Naive thymus-derived CD4-positive, alpha-beta T cell (primary cell): ENCODE results near the gene CA5A. TPM values are rescaled to one million over a fixed set of nuclear protein-coding genes. Genes with fewer than 3 reads are reported as not detected.
"Not testable (repeated sequence)": the region's sequence is repeated elsewhere in the genome, so short reads cannot be mapped to it uniquely, and the experiment has no call there.

Source experiments
- ATAC-seq: fragments of 150-1000 bp; cut with Tn5 transposase; 2 replicates; pipeline ENCODE4 v1.10.0; 2021; ENCODE audit warnings: mild to moderate bottlenecking, moderate library complexity
- CTCF ChIA-PET: fragments of 350-600 bp; sonication (Branson Sonifier 250); formaldehyde crosslinking; loops from one replicate; lab custom pipeline; 2021; ENCODE audit warnings: antibody characterized with exemption; lab: Charles Lee
- POLR2A ChIA-PET: fragments of 350-600 bp; sonication (Branson Sonifier 250); formaldehyde crosslinking; loops from one replicate; lab custom pipeline; 2021; ENCODE audit warnings: antibody characterized with exemption, inconsistent platforms; lab: Charles Lee
- DNase-seq, 9 donors: peaks; one replicate each; pipeline versions ENCODE4 v3.0.0 to v3.0.0-alpha.2; 2020 to 2022; ENCODE audit warnings: mixed read lengths in 1 of 9
- H3K27ac ChIP-seq: one replicate; pipeline ENCODE4 v1.7.0; 2013; ENCODE audit warnings: mild to moderate bottlenecking, low read depth, low read length, moderate library complexity
- H3K27me3 ChIP-seq, 2 donors: one replicate each; pipeline ENCODE4 v1.7.0; 2013; ENCODE audit warnings: low read length in 2 of 2, mild to moderate bottlenecking in 2 of 2, moderate library complexity in 2 of 2; ENCODE audit not compliant: control insufficient read depth in 2 of 2, insufficient read depth in 2 of 2
- H3K36me3 ChIP-seq, 3 experiments: 1 replicate in 2 of 3; 2 replicates in 1 of 3; pipeline ENCODE4 v1.7.0; 2013; ENCODE audit warnings: low read length in 3 of 3, mild to moderate bottlenecking in 3 of 3, moderate library complexity in 1 of 3; ENCODE audit not compliant: insufficient read depth in 3 of 3, control insufficient read depth in 2 of 3
- H3K4me1 ChIP-seq, 2 donors: one replicate each; pipeline ENCODE4 v1.7.0; 2013; ENCODE audit warnings: low read length in 2 of 2, mild to moderate bottlenecking in 2 of 2, moderate library complexity in 1 of 2; ENCODE audit not compliant: control insufficient read depth in 2 of 2, insufficient read depth in 2 of 2
- H3K4me3 ChIP-seq: 2 replicates; pipeline ENCODE4 v1.7.0; 2013; ENCODE audit warnings: mild to moderate bottlenecking, low read length
- H3K9me3 ChIP-seq, 3 experiments: 1 replicate in 2 of 3; 2 replicates in 1 of 3; pipeline ENCODE4 v1.7.0; 2013; ENCODE audit warnings: low read length in 3 of 3; ENCODE audit not compliant: control insufficient read depth in 2 of 3
- H3K27ac Mint-ChIP-seq, 9 donors: one replicate each; pipeline ENCODE4 v1.8.0; 2020 to 2022; ENCODE audit warnings: mixed read lengths in 9 of 9, mild to moderate bottlenecking in 8 of 9, moderate library complexity in 5 of 9, inconsistent platforms in 2 of 9
- H3K27me3 Mint-ChIP-seq, 5 donors: one replicate each; pipeline ENCODE4 v1.8.0; 2021 to 2022; ENCODE audit warnings: mixed read lengths in 5 of 5, mild to moderate bottlenecking in 1 of 5
- H3K36me3 Mint-ChIP-seq, 5 donors: one replicate each; pipeline ENCODE4 v1.8.0; 2020 to 2022; ENCODE audit warnings: mixed read lengths in 5 of 5, mild to moderate bottlenecking in 3 of 5, inconsistent platforms in 1 of 5
- H3K4me1 Mint-ChIP-seq, 7 donors: one replicate each; pipeline ENCODE4 v1.8.0; 2020 to 2022; ENCODE audit warnings: mixed read lengths in 7 of 7, mild to moderate bottlenecking in 3 of 7, inconsistent platforms in 1 of 7
- H3K4me3 Mint-ChIP-seq, 10 donors: one replicate each; pipeline ENCODE4 v1.8.0; 2020 to 2022; ENCODE audit warnings: mild to moderate bottlenecking in 10 of 10, mixed read lengths in 10 of 10, moderate library complexity in 6 of 10, inconsistent platforms in 2 of 10
- H3K9me3 Mint-ChIP-seq, 11 donors: one replicate each; pipeline ENCODE4 v1.8.0; 2020 to 2022; ENCODE audit warnings: mixed read lengths in 11 of 11, mild to moderate bottlenecking in 4 of 11, inconsistent platforms in 1 of 11, moderate library complexity in 1 of 11
- intact Hi-C, 2 donors: fragments of 100-400 bp; cut with micrococcal nuclease; formaldehyde crosslinking; loops; one replicate each; pipeline ENCODE4 v1.15.1; 2023
- polyA plus RNA-seq, 2 donors: library from polyadenylated mRNA; unstranded; fragments of 300-500 nt; fragmentation: Illumina TruSeq; gene quantifications; one replicate each; pipeline ENCODE4 v1.2.3, GENCODE V29; 2021
- total RNA-seq, 6 experiments: library from RNA in 5 of 6; stranded (reverse) in 5 of 6; gene quantifications; 1 replicate in 5 of 6; 2 replicates in 1 of 6; pipeline ENCODE4 v1.2.3 and lab custom pipeline; 2021 to 2026

Gene CA5A
- total and polyA plus RNA-seq, 7 experiments from 2014 or later: not detected

DNA sequence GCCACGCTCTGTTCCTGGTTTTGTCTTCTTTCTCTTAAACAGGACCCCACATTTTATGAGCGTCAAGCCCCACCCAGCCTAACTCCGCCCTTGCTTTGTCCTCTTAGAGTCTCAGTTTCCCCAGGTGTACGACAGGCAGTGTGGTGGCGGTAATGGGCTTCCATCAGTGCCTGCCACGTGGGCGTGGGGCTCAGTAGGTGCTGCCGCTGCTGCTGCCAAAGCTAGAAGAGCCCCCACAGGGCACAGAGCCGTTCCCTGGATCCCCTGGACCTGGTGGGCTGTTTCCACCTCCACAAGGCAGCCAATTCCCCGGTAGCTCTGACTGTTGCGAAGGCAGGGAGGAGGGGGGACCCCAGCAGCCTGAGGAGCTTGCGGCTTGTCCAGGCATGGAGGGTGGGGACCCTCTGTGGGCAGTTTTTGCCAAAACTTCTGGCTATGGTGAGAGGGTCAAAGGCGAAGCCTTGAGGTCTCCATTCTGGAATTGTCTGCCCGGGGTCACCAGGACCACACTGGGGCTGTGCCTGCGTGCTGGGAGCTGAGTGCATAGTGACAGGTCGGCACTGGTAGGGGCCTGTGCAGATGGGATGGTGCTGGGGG lies 39.3 kb downstream of the CA5A start:
- H3K9me3 ChIP-seq, H3K27me3 Mint-ChIP-seq, H3K4me3 ChIP-seq, DNase-seq, H3K9me3 Mint-ChIP-seq, H3K36me3 Mint-ChIP-seq, H3K27me3 ChIP-seq, ATAC-seq, H3K36me3 ChIP-seq: not testable (repeated sequence)
- Mint-ChIP-seq H3K27ac (peak overlapping the region; percentile 67 to 98 (median 89)), H3K4me1 (peaks cover 21 to 50% (median 35%) of the 10 kb centered on the region in 7 donors), H3K4me3 (peak overlapping the region; percentile 71 to 84 (median 76))
- ChIA-PET CTCF (interaction anchor here (0.6 to 1.4 kb wide), 4 partner anchors 25 to 118 kb away, joined by 4 to 9 read pairs (median 5); partner anchors contain the start of gene SLC7A5), POLR2A (interaction anchor here (0.7 to 1.1 kb wide), 4 partner anchors 29 to 60 kb away, joined by 3 read pairs; no protein-coding TSS in a partner anchor)
- Histone ChIP-seq H3K27ac (peak overlapping the region; percentile 28), H3K4me1 (peaks cover 33 to 37% of the 10 kb centered on the region in 2 donors)
- intact Hi-C loops: loop anchor here in 1 of 2 donors (2.0 kb wide), 1 partner anchor 54 kb away; the partner anchor contains the start of gene BANP

- ChIA-PET CTCF (interaction anchor here (1.2 to 1.5 kb wide), 4 partner anchors 12 to 117 kb away, joined by 3 to 9 read pairs (median 4); no protein-coding TSS in a partner anchor), POLR2A (interaction anchor here (1.1 kb wide), 2 partner anchors 53 to 56 kb away, joined by 3 read pairs; no protein-coding TSS in a partner anchor)
- not testable (repeated sequence) for H3K36me3 Mint-ChIP-seq, H3K36me3 ChIP-seq, H3K27me3 Mint-ChIP-seq, H3K9me3 ChIP-seq, H3K27me3 ChIP-seq, H3K9me3 Mint-ChIP-seq
- peak overlapping the region; percentile 69 to 98 (median 87) for H3K27ac Mint-ChIP-seq
- peak overlapping the region; percentile 29 to 84 (median 67) for H3K4me3 Mint-ChIP-seq
- ATAC-seq: peak; percentile 35
- intact Hi-C loops: loop anchor here in 1 of 2 donors (2.0 kb wide), 1 partner anchor 54 kb away; the partner anchor contains the start of gene BANP
- DNase-seq: peak in 1 of 9 donors; percentile 30
- H3K4me3 ChIP-seq: peak overlapping the region; percentile 22
- H3K27ac ChIP-seq: peak overlapping the region; percentile 21
- peaks cover 33 to 37% of the 10 kb centered on the region in 2 donors for H3K4me1 ChIP-seq
- peaks cover 21 to 50% (median 35%) of the 10 kb centered on the region in 7 donors for H3K4me1 Mint-ChIP-seq
Measured at GRCh38 chr16:87896176-87896890, 40.0 kb downstream of the CA5A start.

DNA sequence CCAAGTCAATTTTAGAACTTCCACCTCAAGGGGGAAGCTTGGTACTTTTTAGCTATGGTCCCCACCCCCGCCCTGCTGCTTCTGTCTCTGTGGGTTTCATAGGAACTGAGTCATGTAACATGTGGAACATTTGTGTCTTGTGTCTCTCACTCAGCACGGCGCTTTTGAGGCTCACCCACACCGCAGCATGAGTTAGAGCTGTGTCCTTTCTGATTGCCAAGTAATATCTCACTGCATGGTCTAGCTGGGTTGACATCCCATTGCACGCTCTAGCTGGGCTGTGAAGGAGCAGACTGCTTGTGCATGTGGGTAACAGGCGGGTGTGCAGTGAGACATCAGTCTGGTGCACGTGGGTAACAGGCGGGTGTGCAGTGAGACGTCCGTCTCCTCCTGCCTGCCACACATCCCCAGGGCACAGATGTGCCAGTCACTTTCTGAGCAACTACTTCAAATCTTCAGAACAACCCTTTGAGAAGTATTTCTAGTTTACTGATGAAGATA lies 40.6 kb downstream of the CA5A start:
- ChIA-PET POLR2A (interaction anchor here (0.6 kb wide), 1 partner anchor 8 kb away, joined by 3 read pairs; no protein-coding TSS in a partner anchor), CTCF (interaction anchor here (1.2 to 1.5 kb wide), 4 partner anchors 13 to 117 kb away, joined by 3 to 9 read pairs (median 4); no protein-coding TSS in a partner anchor)
- H3K36me3 Mint-ChIP-seq: peaks cover 0 to 1% (median 0%) of the 10 kb centered on the region in 5 donors
- Histone ChIP-seq H3K9me3 (no peaks in the 10 kb centered on the region), H3K4me1 (peaks cover 33 to 37% of the 10 kb centered on the region in 2 donors), H3K27me3 (no peaks in the 10 kb centered on the region), H3K36me3 (no peaks in the 10 kb centered on the region), H3K4me3 (peak overlapping the region; percentile 22), H3K27ac (peak overlapping the region; percentile 21)
- H3K27me3 Mint-ChIP-seq: no peaks in the 10 kb centered on the region
- ATAC-seq (peak; percentile 86), DNase-seq (peak in 4 of 9 donors; percentile 20 to 80 (median 28))
- H3K27ac Mint-ChIP-seq: peak overlapping the region in 8 of 9 donors; percentile 69 to 98 (median 86)
- peaks cover 21 to 50% (median 35%) of the 10 kb centered on the region in 7 donors for H3K4me1 Mint-ChIP-seq
- H3K9me3 Mint-ChIP-seq: no peaks in the 10 kb centered on the region
- peak overlapping the region in 8 of 10 donors; percentile 53 to 84 (median 60) for H3K4me3 Mint-ChIP-seq
- intact Hi-C loops: loop anchor here (1.0 to 2.0 kb wide), 4 partner anchors 14 to 116 kb away; partner anchors contain the start of gene BANP (in 1 of the 2)

- POLR2A ChIA-PET: interaction anchor here (0.6 kb wide), 1 partner anchor 113 kb away, joined by 3 read pairs; no protein-coding TSS in a partner anchor
- CTCF ChIA-PET: interaction anchor here (0.9 to 1.3 kb wide), 2 partner anchors 23 to 45 kb away, joined by 3 to 4 read pairs; no protein-coding TSS in a partner anchor
- H3K4me3 Mint-ChIP-seq, ATAC-seq, H3K27ac Mint-ChIP-seq, DNase-seq, H3K4me3 ChIP-seq, H3K27me3 Mint-ChIP-seq, H3K27ac ChIP-seq, H3K27me3 ChIP-seq, H3K36me3 Mint-ChIP-seq, intact Hi-C loops, H3K9me3 Mint-ChIP-seq, H3K36me3 ChIP-seq, H3K9me3 ChIP-seq: not testable (repeated sequence)
- peaks cover 21 to 50% (median 35%) of the 10 kb centered on the region in 7 donors for H3K4me1 Mint-ChIP-seq
- peaks cover 33 to 37% of the 10 kb centered on the region in 2 donors for H3K4me1 ChIP-seq
Measured at GRCh38 chr16:87894005-87894404, 42.3 kb downstream of the CA5A start.

- Mint-ChIP-seq H3K27me3 (no peaks in the 10 kb centered on the region), H3K4me3 (no peak overlapping the region), H3K9me3 (peaks cover 0 to 8% (median 0%) of the 10 kb centered on the region in 11 donors), H3K27ac (no peak overlapping the region), H3K36me3 (peaks cover 0 to 3% (median 0%) of the 10 kb centered on the region in 5 donors), H3K4me1 (peaks cover 8 to 33% (median 18%) of the 10 kb centered on the region in 7 donors)
- peaks cover 16% of the 10 kb centered on the region in 2 donors for H3K4me1 ChIP-seq
- DNase-seq (no peak), ATAC-seq (no peak)
- CTCF ChIA-PET: no interaction called here
- no peaks in the 10 kb centered on the region for H3K36me3 ChIP-seq
- no peaks in the 10 kb centered on the region for H3K27me3 ChIP-seq
- intact Hi-C loops: no loop called here
- H3K27ac ChIP-seq: no peak overlapping the region
- H3K9me3 ChIP-seq: no peaks in the 10 kb centered on the region
- POLR2A ChIA-PET: no interaction called here
- no peak overlapping the region for H3K4me3 ChIP-seq
Measured at GRCh38 chr16:87891764-87892163, 44.6 kb downstream of the CA5A start.

DNA sequence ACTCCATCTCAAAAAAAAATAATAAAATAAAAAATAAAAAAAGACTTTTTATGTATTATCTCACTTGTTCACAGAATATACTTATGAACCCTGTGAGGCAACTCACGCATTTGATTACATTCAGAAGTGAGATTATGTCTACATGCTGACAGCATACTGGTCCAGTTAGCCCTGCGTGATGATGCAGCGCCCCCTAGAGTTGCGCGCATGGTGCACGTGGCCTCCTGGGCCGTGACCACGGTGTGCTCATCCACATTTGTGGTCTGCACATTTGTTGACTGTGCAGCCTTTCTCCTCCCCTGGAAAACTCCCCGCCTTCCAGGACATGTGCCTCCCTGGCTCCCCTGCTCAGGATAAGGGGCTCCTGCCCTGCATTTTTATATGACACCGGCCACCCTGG lies 46.6 kb downstream of the CA5A start:
- H3K9me3 Mint-ChIP-seq, H3K4me1 ChIP-seq, CTCF ChIA-PET, H3K27me3 Mint-ChIP-seq, H3K9me3 ChIP-seq, H3K4me3 ChIP-seq, H3K36me3 ChIP-seq, H3K27me3 ChIP-seq, H3K4me3 Mint-ChIP-seq, H3K27ac ChIP-seq, intact Hi-C loops, DNase-seq, ATAC-seq, POLR2A ChIA-PET, H3K27ac Mint-ChIP-seq, H3K36me3 Mint-ChIP-seq: not testable (repeated sequence)
- peaks cover 0 to 19% (median under 1%) of the 10 kb centered on the region in 7 donors for H3K4me1 Mint-ChIP-seq
